Bone marrow (tissue), 2 donors: ENCODE measurements around the gene CLTA.
"Not testable (repeated sequence)": the region's sequence is repeated elsewhere in the genome, so short reads cannot be mapped to it uniquely, and the experiment has no call there.

Source experiments
- DNase-seq, 2 donors: peaks; one replicate each; lab custom pipeline; 2025; lab: John Stamatoyannopoulos, UW

CLTA gene

DNA sequence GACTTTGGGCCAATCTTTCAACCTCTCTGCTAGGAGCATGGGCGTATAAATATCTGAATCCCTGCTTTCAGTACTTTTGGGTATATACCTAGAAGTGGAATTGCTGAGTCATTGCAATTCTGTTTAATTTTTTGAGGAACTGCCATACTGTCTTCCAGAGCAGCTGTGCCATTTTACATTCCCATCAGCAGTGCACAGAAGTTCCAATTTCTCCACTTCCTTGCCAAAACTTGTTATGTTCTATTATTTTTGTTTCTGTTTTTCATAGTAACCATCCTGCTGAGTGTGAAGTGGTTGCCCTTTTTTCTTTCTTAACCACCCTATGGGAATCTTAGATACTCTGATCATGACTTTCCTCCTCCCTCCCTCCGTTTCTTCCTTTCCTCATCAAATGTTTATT, 32.6 kb upstream of the CLTA start:
- peak in 1 of 2 donors; percentile 50 for DNase-seq

DNA sequence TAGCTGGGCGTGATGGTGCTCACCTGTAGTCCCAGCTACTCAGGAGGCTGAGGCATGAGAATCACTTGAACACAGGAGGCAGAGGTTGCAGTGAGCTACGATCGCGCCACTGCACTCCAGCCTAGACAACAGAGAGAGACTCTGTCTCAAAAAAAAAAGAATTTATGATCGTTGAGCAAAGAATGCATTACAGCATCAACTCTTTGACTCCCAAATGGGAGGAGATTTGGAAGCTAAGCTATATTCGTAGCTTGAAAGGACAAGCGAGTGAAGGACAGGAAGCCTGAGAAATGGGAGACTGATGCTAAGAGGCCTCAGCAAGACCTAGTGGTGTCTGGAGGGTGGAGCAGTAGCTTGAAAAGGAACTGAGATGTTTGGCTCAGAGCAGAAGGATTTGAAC, 31.8 kb upstream of the CLTA start:
- no peak for DNase-seq

DNA sequence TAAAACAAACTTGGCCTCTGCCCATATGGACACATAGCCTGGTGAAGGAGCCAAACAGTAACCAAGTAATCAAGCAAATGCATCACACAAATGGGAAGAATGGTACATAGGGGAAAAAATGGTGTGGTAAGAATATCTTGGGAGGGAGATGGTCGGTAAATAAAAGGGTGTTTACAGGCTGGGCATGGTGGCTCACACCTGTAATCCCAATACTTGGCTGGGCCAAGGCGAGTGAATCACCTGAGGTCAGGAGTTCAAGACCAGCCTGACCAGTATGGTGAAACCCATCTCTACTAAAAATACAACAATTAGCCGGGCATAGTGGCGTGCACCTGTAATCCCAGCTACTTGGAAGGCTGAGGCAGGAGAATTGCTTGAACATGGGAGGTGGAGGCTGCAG, 31.2 kb upstream of the CLTA start:
- DNase-seq = not testable (repeated sequence)

DNA sequence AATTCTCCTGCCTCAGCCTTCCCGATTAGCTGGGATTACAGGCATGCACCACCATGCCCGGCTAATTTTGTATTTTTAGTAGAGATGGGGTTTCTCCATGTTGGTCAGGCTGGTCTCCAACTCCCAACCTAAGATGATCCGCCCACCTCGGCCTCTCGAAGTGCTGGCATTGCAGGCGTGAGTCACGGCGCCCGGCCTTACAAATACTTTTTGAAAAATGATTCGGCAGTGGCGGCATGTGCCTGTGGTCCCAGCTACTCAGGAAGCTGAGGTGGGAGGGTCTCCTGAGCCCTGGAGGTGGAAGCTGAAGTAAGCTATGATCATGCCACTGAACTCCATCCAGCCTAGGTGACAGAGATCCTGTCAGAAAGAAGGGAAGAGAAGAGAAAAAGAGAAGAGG, 30.6 kb upstream of the CLTA start:
- not testable (repeated sequence) for DNase-seq

DNA sequence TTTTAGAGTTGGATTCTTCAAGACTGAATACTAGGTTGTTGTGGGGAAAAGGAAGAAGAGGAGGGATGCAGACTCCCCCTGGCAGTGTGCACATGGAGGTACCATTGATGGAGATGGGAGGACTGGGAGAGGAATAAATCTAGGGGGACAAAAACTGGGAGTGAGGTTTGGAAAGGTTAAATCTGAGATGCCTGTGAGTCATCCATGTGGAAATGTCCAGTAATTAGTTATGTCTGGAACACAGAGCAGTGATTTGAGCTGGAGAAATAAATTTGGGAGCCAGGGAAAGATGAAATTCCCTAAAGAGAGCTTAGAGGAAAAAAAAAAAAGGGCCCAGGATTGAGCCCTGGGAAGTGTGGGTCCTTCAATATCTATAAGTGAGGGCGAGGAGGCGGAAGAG, 29.5 kb upstream of the CLTA start:
- DNase-seq = no peak

DNA sequence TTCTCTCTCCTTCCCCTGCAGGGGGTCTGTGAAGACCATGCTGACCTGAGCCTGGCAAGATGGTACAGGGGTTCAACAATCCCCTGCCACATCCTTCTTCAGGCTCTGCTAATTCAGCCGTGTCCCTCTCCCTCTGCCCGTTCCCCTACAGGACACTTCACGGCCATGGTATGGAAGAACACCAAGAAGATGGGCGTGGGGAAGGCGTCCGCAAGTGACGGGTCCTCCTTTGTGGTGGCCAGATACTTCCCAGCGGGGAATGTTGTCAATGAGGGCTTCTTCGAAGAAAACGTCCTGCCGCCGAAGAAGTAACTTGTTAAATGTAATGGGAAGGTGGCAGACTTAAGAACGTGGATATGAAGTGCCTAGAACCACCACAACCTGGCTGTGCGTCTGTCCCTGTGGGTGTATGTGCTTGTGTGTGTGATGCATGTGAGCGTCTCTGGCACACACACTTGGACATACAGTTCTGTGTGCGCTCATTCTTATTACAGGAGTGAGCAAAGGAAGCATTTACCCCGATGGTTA, 28.4 kb upstream of the CLTA start:
- no peak for DNase-seq

DNA sequence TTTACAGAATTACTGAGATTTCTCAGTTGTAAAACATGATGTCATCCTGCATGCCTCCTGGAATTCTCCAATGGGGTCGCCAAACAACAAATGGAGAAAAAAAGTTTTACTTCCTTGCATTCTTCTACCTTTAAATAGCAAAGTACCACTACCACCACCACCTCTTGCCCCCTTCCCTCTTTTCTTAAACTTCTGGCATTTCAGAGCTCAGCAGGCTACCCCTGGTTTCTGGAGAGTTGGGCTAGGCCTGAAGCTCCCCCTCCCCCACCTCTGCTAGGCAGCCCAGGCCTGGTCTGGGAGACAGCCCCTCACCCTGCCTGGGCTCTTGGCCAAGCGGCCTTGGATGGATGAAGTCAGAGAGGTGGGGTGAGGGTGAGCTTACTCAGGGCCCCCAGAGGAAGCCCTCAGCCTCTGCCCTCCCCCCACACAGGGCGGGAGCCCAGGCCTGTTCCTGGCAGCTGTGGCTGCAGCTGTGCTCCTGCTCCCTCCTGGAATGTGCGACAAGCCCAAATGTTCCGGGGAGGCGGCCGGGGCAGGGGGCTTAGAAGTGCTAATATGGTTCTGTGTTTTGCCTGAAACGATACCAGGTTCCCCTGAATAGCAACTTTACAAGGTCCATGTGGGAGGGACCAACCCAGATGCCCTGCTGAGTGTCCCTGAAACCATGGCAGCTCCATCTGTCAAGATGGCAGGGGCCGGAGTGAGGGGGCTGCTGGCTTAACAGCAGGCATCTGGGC, 27.5 kb upstream of the CLTA start:
- DNase-seq = no peak

DNA sequence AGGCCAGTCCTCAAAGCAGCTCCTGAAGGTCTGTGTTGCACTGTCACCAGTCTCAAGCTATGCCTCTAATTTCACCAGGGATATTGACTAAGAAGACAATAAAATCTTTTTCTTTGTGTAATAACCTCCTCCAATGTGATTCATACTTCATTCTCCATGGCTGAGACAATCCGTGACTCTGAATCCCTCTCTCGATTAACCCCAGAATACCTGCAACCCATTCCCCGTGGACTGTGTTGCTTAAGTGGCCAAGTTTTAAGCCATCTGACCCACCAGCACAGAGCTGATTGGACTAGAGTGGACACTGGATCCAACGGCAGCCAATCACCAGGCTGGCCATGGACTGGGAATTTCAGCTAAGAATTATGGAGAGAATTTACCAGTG, 26.9 kb upstream of the CLTA start:
- no peak for DNase-seq

DNA sequence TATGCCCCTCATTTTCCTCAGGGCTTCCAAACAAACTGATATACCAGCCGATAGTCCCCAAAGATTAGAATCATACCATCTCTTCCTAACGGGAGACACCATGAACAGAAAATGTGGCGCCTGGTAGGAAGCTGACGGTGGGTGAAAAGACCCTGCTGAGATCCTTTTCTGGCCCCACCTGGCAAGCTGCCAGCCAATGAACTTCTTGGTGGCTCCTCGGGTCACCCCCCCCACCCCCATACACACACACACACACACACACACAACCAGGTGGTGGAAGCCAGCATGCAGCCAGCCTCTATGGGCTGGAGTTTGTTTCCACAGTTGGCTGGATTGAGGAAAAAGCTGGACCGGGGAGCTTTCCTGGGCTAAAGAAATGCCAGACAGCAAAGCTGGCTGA, 26.3 kb upstream of the CLTA start:
- no peak for DNase-seq

DNA sequence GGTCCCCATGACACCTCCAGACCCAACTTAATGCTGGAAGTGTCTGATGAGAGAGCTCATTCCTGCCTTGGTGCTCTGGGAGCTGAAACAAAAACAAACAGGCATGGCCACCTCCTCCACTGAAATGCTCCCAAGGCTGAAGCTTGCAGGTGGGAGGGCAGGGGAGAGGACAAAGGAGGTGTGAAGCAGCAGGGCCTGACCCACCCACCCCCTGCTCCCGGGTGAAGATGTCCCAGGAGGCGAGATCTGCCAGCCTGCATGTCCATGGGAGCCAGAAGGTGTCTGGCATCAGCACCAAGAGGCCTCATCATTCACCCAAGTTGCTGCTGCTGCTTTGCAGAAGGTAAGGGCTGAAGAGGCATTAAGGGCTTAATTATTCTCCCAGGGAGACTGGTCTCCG, 25.7 kb upstream of the CLTA start:
- no peak for DNase-seq

DNA sequence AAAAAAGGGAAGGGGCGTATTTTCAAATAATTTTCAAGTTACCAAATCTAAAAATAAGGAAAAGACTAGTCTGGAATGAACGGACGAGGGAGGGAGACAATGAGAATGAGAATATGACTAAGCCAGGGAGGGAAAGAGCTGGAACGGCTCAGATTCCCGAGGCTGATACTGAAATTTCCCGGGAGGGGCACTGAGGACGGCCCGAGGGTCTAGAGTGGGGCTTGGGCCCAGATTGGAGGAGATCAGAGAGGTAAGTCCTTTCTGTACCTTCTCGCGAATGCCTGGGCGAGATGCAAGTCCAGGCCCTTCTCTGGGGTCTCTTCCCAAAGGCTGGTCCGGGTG, 24.9 kb upstream of the CLTA start:
- no peak for DNase-seq

DNA sequence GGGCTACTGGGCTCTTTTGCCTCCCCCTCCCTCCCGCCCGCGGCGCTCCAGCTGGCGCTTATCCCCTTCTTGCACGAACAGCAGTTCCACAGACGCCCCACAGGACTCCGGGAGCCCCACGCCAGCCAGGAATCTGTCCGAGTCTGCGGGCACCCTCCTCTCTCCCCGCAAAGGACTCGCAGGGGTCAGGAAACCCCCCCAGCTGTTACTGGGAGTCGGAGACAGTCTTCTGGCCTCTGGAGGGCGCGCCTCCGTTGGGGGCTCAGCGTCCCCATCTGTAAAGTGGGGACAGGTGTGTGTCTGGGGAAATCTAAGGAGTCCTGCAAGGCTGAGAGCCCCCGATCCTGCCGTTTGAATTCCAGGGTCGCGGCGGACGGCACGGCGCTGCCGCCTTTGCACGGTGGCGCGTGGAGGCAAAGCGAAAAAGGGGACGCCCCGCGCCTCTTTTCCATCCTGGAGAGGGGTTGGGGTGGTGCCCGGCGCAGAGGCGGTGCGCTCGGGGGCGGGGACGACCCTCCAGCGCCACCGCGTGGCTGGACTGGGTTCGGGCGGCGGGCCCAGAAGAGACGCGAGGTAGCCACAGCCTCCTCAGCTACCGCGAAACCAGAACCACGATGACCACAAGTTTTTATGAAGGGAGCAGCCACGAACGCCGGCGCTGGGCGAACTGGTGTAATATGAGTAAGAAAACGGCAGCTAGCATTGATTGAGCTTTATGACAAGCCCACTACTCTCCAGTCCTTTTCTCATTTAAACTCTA, 24.4 kb upstream of the CLTA start:
- DNase-seq = peak; percentile 40 to 69

DNA sequence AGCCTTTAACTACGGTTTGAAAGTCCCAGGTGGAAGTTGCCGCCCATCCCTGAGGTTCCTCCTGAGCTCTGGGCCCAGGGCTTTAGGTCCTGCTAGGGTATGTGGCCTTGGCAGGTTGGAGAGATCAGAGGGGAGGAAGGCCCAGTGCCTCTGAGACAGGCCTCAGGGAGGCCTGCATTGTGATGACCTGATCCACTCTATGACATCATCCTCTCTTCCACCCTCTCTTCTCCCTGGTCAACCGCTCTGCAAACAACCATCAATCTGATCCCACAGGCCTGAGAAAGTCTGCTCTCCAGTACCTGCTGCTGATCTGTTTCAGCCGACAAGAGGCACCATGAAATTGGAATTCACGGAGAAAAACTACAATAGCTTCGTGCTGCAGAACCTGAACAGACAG, 21.6 kb upstream of the CLTA start, which contains the start of gene CCIN:
Gene CCIN (plus strand): TSS at position 223 of the 400 bp plus-strand sequence. CDS start 115 bp downstream, at position 338.
- no peak for DNase-seq

DNA sequence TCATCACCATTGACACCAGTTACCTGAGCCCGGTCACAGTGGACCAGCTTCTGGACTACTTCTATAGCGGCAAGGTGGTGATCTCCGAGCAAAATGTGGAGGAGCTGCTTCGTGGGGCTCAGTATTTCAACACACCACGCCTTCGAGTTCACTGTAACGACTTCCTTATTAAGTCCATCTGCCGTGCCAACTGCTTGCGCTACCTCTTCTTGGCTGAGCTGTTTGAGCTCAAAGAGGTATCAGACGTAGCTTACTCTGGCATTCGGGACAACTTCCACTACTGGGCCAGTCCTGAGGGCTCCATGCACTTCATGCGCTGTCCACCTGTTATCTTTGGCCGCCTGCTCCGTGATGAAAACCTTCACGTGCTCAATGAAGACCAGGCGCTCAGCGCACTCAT, 21.0 kb upstream of the CLTA start:
- DNase-seq = no peak

DNA sequence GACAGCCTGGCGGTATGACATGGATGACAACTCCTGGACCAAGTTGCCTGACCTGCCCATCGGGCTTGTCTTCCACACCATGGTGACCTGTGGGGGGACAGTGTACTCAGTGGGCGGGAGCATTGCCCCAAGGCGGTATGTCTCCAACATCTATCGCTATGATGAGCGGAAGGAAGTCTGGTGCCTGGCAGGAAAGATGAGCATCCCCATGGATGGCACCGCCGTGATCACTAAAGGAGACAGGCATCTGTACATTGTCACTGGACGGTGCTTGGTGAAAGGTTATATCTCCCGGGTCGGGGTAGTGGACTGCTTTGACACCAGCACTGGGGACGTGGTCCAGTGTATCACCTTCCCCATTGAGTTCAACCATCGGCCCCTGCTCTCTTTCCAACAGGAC, 20.2 kb upstream of the CLTA start:
- DNase-seq = no peak

DNA sequence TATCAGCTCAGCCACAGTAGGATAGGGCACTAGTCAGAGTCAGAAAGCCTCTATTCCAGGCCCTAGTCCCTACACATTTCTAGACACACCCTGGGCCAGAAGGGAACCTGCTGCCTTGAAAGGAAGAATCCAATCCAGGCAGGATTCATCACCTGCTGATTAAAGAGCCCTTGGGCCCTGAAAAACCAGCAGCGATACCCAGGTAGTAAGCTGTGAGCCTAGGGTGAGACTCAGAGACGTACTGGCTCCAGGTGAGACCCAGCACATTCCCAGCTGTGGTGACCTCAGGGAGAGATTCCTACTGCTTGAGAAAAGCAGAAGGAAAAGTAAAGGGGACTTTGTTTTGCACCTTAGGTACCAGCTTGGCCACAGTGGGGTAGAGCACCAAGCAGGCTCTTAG, 16.9 kb upstream of the CLTA start:
- no peak for DNase-seq

DNA sequence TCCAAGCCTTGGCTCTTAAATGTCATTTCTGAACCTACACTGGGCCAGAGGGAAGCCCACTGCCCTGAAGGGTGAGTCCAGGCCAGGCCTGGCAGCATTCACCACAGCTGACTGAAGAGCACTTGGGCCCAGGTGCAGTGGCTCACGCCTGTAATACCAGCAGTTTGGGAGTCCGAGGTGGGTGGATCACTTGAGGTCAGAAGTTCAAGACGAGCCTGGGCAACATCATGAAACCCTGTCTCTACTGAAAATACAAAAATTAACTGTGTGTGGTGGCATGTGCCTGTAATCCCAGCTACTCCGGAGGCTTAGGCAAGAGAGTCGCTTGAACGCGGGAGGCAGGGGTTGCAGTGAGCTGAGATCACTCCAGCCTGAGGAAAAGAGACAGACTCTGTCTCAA, 16.4 kb upstream of the CLTA start:
- DNase-seq = no peak

DNA sequence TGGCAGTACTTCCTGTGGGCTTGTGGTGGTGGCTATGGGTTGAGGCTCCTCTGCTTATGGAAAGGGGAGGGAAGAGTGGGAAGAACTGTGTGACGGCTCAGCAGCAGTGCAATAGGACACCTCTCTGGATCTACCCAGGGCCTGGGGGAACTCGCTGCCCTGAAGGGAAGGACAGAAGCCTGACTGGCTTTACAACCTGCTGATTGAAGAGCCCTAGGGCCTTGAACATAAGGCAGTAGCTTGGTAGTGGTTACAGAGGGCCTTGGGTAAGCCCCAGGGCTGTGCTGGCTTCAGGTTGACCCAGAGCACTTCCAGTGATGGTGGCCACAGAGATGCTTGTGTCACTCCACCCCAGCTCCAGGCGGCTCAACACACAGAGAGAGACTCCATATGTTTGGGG, 16.0 kb upstream of the CLTA start:
- DNase-seq = no peak

DNA sequence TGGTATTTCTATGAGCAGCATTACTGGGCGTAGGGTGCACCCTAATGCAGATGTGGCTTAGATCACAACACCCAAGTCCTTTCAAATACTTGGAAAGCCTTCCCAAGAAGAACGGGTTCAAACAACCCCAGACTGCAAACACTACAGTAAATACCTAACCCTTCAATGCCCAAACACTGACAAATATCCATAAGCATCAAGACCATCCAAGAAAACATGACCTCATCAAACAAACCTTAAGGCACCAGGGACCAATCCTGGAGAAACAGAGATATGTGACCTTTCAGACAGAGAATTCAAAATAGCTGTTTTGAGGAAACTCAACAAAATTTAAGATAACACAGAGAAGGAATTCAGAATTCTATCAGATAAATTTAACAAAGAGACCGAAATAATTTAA, 15.5 kb upstream of the CLTA start:
- DNase-seq = not testable (repeated sequence)

DNA sequence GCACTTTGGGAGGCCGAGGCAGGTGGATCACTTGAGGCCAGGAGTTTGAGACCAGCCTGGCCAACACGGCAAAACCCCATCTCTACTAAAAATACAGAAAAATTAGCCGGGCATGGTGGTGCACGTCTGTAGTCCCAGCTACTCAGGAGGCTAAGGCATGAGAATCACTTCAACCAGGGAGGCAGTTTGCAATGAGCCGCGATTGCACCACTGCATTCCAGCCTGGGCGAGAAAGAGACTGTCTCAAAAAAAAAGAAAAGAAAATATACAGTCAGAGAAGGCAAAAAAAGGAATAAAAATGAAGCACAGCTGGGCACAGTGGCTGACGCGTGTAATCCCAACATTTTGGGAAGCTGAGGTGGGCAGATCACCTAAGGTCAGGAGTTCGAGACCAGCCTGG, 14.2 kb upstream of the CLTA start:
- DNase-seq = not testable (repeated sequence)

DNA sequence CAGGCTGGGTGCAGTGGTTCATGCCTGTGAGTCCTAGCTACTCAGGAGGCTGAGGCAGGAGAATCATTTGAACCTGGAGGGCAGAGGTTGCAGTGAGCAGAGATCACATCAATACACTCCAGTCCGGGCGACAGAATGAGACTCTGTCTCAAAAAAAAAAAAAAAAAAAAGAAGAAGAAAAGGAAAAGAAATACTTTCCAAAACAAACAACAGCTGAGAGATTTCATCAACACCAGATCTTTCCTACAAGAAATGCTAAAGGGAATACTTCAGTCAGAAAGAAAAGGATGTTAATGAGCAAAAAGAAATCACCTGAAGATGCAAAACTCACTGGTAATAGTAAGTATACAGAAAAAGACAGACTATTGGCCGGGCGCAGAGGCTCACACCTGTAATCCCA, 13.2 kb upstream of the CLTA start:
- DNase-seq = no peak

DNA sequence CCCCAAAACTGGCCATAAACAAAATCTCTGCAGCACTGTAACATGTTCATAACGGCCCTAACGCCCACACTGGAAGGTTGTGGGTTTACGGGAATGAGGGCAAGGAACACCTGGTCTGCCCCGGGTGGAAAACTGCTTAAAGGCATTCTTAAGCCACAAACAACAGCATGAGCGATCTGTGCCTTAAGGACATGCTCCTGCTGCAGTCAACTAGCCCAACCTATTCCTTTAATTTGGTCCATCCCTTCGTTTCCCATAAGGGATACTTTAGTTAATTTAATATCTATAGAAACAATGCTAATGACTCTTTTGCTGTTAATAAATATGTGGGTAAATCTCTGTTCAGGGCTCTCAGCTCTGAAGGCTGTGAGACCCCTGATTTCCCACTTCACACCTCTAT, 10.5 kb upstream of the CLTA start:
- not testable (repeated sequence) for DNase-seq

DNA sequence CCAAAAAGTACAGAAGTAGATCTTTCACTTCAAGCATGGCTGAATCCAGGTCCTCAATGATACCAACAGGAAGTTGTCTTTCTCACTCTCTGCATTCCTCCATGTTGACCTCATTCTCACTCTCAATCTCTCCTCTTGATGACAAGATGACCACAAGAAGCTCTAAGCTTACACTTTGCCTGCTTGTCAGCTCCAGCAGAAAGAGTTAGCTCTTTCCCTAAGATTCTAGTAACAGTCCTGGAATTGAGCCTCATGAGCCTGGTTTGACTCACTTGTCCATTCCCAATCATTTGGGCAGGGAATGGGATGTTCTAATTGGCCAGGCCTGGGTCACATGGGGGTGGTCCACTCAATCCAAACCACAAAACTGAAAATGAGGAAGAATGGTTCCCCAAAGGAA, 3.3 kb upstream of the CLTA start:
- DNase-seq = no peak

DNA sequence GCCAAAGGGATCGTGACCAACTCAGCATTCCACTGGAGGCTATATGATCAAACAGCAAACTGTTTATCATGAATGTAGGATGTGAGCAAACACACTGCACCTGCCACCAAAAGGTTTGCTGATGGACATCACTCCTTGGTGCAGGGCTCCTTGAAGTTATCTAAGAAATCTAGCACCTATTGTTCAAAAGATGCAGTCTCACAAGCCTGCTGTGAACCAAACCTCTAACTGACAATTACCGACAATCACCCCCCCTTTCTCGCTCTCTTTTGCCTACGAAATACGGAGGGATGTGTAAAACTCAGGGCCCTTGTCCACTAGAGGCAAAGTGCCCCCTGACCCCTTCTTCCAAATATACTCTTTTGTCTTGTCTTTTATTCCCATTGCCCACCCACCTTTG, 2.5 kb upstream of the CLTA start:
- DNase-seq = no peak
